LoVo (cell line): ENCODE results near the gene PRRC1.
"Not testable (repeated sequence)": the region's sequence is repeated elsewhere in the genome, so short reads cannot be mapped to it uniquely, and the experiment has no call there.

Experiments used
- DNase-seq: peaks from one replicate; pipeline ENCODE4 v3.0.0-alpha.2; 2016; ENCODE audit warnings: low spot score

Gene PRRC1

DNA sequence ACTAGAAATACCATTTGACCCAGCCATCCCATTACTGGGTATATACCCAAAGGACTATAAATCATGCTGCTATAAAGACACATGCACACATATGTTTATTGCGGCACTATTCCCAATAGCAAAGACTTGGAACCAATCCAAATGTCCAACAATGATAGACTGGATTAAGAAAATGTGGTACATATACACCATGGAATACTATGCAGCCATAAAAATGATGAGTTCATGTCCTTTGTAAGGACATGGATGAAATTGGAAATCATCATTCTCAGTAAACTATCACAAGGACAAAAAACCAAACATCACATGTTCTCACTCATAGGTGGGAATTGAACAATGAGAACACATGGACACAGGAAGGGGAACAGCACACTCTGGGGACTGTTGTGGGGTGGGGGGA lies 27.8 kb downstream of the PRRC1 start:
- not testable (repeated sequence) for DNase-seq

- DNase-seq = peak; percentile 37
Measured at GRCh38 chr5:127549551-127549950, 32.1 kb downstream of the PRRC1 start.

- no peak for DNase-seq
Measured at GRCh38 chr5:127550652-127551409, 33.4 kb downstream of the PRRC1 start.

DNA sequence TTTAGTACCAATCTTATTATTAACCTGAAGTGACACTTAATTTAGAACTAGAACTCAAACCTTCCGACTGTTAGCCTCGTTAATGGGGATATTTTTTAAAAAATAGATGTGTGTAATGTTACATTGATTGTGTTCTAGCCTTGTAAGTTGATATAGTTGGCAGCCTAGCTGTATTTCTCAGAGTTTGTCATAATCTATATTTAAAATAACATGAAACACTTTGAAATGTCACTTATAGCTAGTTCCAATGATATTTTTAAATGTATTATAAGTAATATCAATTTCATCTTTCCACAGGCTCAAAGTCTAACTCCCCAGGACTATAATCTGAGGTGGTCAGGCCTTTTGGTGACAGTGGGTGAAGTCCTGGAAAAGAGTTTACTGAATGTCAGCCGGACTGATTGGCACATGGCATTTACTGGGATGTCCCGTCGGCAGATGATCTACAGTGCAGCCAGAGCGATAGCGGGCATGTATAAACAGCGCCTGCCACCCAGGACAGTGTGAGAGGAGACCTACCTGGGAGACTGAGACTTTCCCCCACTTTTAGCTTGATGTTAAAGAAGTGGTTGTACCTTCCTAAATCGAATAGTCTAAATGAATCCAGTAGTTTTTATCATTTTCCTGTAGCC lies 34.1 kb downstream of the PRRC1 start:
- DNase-seq = no peak

- DNase-seq = peak; percentile 26
Measured at GRCh38 chr5:127555826-127556225, 38.4 kb downstream of the PRRC1 start.

- DNase-seq = peak; percentile 40
Measured at GRCh38 chr5:127556609-127557334, 39.3 kb downstream of the PRRC1 start.

GRCh38 chr5:127558273-127558672 lies 40.8 kb downstream of the PRRC1 start:
- DNase-seq = no peak

GRCh38 chr5:127561254-127561653 lies 43.8 kb downstream of the PRRC1 start:
- no peak for DNase-seq

DNA sequence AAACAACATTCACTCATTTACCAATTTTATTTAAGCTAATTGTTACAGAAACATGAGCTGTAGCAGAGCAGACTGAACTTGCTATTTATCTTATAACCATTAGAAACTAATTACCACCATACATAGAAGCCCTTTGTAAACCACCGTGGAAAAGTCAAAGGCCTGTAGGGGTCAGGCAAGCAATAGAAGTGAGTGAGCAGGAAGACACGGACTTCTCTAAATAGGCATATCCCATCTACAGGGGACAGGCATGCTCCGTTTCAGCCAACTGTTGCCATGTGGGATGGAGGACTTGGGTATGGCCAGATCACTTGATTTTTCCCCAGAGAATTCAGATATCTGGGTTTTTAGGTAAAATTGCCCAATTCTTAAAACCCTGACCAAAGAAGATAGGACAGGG lies 44.8 kb downstream of the PRRC1 start:
- no peak for DNase-seq

DNA sequence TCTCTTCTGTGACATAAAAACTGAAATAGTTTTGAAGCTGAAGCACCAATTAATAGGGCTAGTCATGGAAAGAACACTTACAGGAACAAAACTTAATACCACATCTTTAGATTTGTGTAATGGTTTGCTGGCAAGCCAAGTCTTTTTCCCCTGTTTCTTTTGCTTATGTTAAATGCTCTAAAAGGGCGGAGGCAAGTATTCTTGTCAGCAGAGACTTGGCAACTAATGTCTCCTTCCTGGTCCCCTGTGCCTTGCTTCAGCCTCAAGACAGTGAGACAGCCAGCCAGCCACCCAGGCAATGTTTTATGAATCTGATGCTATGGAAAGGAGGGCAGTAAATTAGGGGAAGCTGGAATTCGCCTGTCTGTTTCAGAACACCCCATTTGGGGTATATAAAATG lies 45.7 kb downstream of the PRRC1 start:
- no peak for DNase-seq

- DNase-seq = peak; percentile 78
Measured at GRCh38 chr5:127564002-127564769, 46.7 kb downstream of the PRRC1 start.

GRCh38 chr5:127565586-127566270 lies 48.3 kb downstream of the PRRC1 start:
- no peak for DNase-seq

DNA sequence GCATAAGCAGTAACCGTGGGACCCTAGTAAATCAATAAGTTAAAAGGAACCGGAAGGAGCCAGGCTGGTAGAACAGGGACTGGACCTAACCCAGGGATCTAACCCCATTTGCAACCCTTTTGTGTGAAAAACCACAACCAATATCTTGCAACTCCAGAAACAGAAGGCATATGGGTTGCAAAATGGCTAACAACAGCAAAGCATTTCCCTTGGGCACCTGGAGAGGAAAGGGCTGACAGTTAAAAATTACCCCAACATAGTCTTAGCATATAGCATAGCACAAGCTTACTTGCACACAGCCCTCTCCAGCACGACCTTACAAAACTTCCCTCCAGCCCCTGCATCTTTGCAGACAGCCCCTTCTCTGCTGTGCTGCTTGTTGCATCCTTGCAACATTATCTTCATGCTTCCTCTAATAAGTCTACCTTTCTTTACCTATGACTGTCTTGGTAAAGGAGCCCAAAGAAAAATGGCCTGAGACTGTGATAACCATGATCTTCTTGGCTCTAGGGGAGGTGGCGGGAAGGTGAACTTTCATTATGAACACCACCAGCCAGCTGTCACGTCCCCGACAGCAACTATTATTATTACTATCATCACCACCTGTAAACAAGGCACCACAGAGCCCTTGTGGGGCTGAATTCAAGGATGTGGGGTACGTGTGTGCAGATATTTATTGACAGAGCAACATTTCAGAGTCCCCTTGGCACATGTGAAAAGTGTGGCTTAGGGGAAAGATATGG lies 49.8 kb downstream of the PRRC1 start:
- no peak for DNase-seq

DNA sequence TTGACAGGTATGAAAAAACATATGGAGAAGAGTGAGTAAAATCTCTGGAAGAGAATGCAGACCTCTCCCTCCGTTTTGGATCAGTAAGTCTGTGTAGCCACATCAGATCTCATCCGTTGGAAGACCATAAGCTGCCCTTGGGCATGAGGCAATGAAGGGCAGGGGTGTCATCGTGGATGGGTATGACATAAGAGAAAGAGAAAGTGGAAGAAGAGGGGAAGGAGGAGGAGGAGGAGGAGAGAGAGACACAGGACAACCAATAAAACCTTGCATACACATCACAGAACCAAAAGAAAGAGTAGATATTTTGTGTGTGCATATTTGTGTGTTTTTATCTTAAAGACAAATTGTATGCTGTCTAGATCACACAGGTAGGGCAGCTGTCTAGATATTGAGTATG lies 50.7 kb downstream of the PRRC1 start:
- DNase-seq = no peak

- not testable (repeated sequence) for DNase-seq
Measured at GRCh38 chr5:127569471-127569870, 52.0 kb downstream of the PRRC1 start.

GRCh38 chr5:127571314-127572131 lies 54.1 kb downstream of the PRRC1 start:
- DNase-seq = no peak

GRCh38 chr5:127572930-127573329 lies 55.5 kb downstream of the PRRC1 start:
- no peak for DNase-seq

GRCh38 chr5:127574852-127575679 lies 57.6 kb downstream of the PRRC1 start:
- DNase-seq = no peak

- DNase-seq = no peak
Measured at GRCh38 chr5:127577458-127577857, 60.0 kb downstream of the PRRC1 start.
